ENCODE measurements around the gene ACTR8. TPM values are rescaled to one million over a fixed set of nuclear protein-coding genes. Genes with fewer than 3 reads are reported as not detected.

ACTR8 gene
- 25.3 and 28.9 TPM in 2 replicates for total RNA-seq

DNA sequence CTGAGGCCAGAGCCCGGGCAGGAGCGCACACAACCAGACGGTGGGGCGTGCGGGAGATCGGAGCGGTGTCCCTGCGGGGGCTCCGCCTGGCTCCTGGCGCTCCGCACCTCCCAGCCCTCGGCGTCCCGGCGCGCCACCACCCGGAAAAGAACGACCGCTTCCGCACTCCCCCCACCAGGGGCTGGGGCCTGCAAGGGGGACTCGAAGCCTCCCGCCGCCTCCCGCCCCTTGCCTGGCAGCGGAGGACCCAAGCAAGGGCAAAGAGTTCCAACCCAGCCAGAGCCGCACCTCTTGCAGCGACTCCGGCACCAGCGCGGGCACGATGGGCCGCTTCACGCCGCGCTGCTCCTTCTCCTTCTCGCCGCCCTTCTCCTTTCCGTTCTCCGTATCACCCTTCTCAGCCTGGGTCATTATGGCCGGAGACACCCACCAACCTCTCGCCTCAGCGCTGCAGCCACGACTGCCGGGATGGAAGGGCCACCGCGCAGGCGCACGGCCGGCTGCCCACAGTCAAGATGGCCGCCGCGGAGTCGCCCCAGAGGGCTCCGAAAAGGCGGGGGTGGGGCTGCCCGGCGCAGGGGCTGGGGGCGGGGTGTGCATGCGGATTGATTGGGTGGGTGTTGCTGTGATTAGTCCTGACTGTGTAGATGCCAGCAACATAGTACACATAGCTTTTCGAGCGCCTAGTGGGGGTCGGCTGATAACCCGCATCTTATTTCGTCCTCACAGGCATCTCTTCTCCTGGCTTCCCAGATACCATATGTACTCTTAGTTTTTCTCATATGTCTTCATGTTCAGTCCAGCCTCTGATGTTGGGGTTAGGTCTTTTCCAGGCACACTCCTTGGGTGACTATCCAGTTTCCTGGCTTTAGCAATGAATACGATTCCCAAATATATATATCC, at the start of gene ACTR8:
Gene ACTR8 (minus strand): TSS at position 462 of the 903 bp plus-strand sequence. CDS start 51 bp downstream, at position 411.

GRCh38 chr3:53891497-53892285, 9.7 kb upstream of the ACTR8 start, which contains the start of gene SELENOK:
SELENOK (minus strand) TSS chr3:53891859.

GRCh38 chr3:53846134-53846850, 35.7 kb downstream of the ACTR8 start, which contains the start of the genes CHDH and IL17RB:
CHDH (minus strand) TSS chr3:53846419; CDS start chr3:53824008, 22,411 bp downstream.
IL17RB (plus strand) TSS chr3:53846568; CDS start chr3:53846589, 21 bp downstream.

Other genes with a start within 250 kb of the ACTR8 start
- gene CHDH, start 35.7 kb downstream of the ACTR8 start, total RNA-seq = under 0.01 TPM in 1 of 2 replicates, not detected in the other
- not detected in 2 replicates for gene IL17RB, start 35.6 kb downstream of the ACTR8 start, total RNA-seq
- gene SELENOK, start 9.7 kb upstream of the ACTR8 start, total RNA-seq = 27.9 and 43.5 TPM in 2 replicates
- not detected in 2 replicates for gene CACNA2D3, start 240.4 kb upstream of the ACTR8 start, total RNA-seq

Measured in epithelial cell of umbilical artery (primary cell).